ENCODE measurements around the gene NHLRC4. TPM values are rescaled to one million over a fixed set of nuclear protein-coding genes. Genes with fewer than 3 reads are reported as not detected.
A peak's percentile ranks its signal among the peaks of the same experiment; 100 is the strongest.

NHLRC4 gene
- total and polyA plus RNA-seq, 12 donors = 0.57 to 22.3 (median 6.3) TPM

- TF ChIP-seq POLR2A (IDR thresholded peaks at IDR 0.05) (no peak), CTCF (IDR thresholded peaks at IDR 0.05) (peak in 1 of 6 experiments; percentile 22)
- no peak overlapping the region for H3K4me3 ChIP-seq
- peak in 1 of 7 donors; percentile 71 for DNase-seq
- peaks cover under 1 to 9% of the 10 kb centered on the region in 2 donors for H3K4me1 ChIP-seq (replicated peaks in 1 of 2)
- intact Hi-C loops (cut with DNase I) = loop anchor here (5.0 kb wide), 2 partner anchors 40 to 85 kb away; partner anchors contain the start of gene RHOT2 (in 1 of the 2)
- H3K36me3 ChIP-seq (replicated peaks in 1 of 2) = no peaks in the 10 kb centered on the region
- H3K9me3 ChIP-seq (replicated peaks in 1 of 3) = no peaks in the 10 kb centered on the region
- no peaks in the 10 kb centered on the region for H3K27me3 ChIP-seq
- no peak overlapping the region for H3K27ac ChIP-seq
- 83 to 100% (median 92%) methylated on average over 3 to 21 of the region's 21 CpGs for WGBS, 4 donors
Measured at GRCh38 chr16:582614-583331, 16.0 kb downstream of the NHLRC4 start.

GRCh38 chr16:583470-583814 is 16.6 kb downstream of the NHLRC4 start:
- DNase-seq = peak in 1 of 7 donors; percentile 17
- WGBS, 4 donors = 49 to 100% (median 63%) methylated on average over 1 to 16 of the region's 16 CpGs
- Histone ChIP-seq H3K9me3 (replicated peaks in 1 of 3) (no peaks in the 10 kb centered on the region), H3K27ac (no peak overlapping the region), H3K4me1 (replicated peaks in 1 of 2) (peaks cover 7 to 16% of the 10 kb centered on the region in 2 donors), H3K27me3 (no peaks in the 10 kb centered on the region), H3K36me3 (replicated peaks in 1 of 2) (no peaks in the 10 kb centered on the region), H3K4me3 (no peak overlapping the region)
- intact Hi-C loops (cut with DNase I) = loop anchor here (5.0 kb wide), 2 partner anchors 41 to 84 kb away; partner anchors contain the start of gene RHOT2 (in 1 of the 2)
- TF ChIP-seq POLR2A (IDR thresholded peaks at IDR 0.05) (no peak), CTCF (IDR thresholded peaks at IDR 0.05) (no peak)

GRCh38 chr16:583815-584591 is 17.2 kb downstream of the NHLRC4 start:
- DNase-seq = peak in 2 of 7 donors; percentile 26 to 79
- Histone ChIP-seq H3K4me1 (replicated peaks in 1 of 2) (peaks cover 7 to 17% of the 10 kb centered on the region in 2 donors), H3K4me3 (no peak overlapping the region), H3K27me3 (no peaks in the 10 kb centered on the region), H3K36me3 (replicated peaks in 1 of 2) (no peaks in the 10 kb centered on the region), H3K9me3 (replicated peaks in 1 of 3) (no peaks in the 10 kb centered on the region), H3K27ac (no peak overlapping the region)
- intact Hi-C loops (cut with DNase I) = loop anchor here (5.0 kb wide), 2 partner anchors 42 to 83 kb away; partner anchors contain the start of gene RHOT2 (in 1 of the 2)
- WGBS, 4 donors = 50 to 56% (median 52%) methylated on average over 8 to 38 of the region's 38 CpGs
- TF ChIP-seq CTCF (IDR thresholded peaks at IDR 0.05) = no peak
- no peak for TF ChIP-seq POLR2A (IDR thresholded peaks at IDR 0.05)

GRCh38 chr16:585351-585750 is 18.5 kb downstream of the NHLRC4 start:
- H3K36me3 ChIP-seq (replicated peaks in 1 of 2) = no peaks in the 10 kb centered on the region
- 7 to 18% (median 13%) methylated on average over 2 to 10 of the region's 10 CpGs for WGBS, 4 donors
- TF ChIP-seq CTCF (IDR thresholded peaks at IDR 0.05) = peak in 2 of 6 experiments; percentile 21 to 36
- peak in 1 of 2 donors; percentile 23 for TF ChIP-seq POLR2A (IDR thresholded peaks at IDR 0.05)
- peaks cover 7 to 17% of the 10 kb centered on the region in 2 donors for H3K4me1 ChIP-seq (replicated peaks in 1 of 2)
- H3K4me3 ChIP-seq = no peak overlapping the region
- peak in 6 of 7 donors; percentile 34 to 77 (median 66) for DNase-seq
- intact Hi-C loops (cut with DNase I) = no loop called here
- no peaks in the 10 kb centered on the region for H3K27me3 ChIP-seq
- no peaks in the 10 kb centered on the region for H3K9me3 ChIP-seq (replicated peaks in 1 of 3)
- no peak overlapping the region for H3K27ac ChIP-seq
